ENCODE results near the gene MTFR1L. TPM values are rescaled to one million over a fixed set of nuclear protein-coding genes. Genes with fewer than 3 reads are reported as not detected.
A peak's percentile ranks its signal among the peaks of the same experiment; 100 is the strongest.

MTFR1L gene
- total RNA-seq, 1 donor from 2014 or later, result 20.9 TPM

DNA sequence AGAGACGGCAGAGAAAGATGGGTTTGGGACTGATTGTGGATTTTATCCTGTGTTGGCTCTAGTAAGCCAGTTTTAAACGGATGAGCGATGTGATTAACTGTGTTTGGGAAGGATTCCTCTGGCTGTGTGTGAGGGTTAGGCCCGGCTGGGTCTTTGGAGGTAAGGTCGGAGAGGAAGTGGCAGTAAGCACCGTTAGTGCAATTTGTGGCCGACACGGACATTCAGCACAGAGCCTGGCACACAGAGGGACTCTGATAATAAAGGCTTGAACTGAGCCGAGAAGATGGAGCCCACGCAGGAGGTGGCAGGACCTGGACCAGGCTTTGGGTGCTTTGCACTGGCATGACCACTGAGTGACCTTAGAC lies 1.3 kb downstream of the MTFR1L start:
- TF ChIP-seq, protein P1, sequence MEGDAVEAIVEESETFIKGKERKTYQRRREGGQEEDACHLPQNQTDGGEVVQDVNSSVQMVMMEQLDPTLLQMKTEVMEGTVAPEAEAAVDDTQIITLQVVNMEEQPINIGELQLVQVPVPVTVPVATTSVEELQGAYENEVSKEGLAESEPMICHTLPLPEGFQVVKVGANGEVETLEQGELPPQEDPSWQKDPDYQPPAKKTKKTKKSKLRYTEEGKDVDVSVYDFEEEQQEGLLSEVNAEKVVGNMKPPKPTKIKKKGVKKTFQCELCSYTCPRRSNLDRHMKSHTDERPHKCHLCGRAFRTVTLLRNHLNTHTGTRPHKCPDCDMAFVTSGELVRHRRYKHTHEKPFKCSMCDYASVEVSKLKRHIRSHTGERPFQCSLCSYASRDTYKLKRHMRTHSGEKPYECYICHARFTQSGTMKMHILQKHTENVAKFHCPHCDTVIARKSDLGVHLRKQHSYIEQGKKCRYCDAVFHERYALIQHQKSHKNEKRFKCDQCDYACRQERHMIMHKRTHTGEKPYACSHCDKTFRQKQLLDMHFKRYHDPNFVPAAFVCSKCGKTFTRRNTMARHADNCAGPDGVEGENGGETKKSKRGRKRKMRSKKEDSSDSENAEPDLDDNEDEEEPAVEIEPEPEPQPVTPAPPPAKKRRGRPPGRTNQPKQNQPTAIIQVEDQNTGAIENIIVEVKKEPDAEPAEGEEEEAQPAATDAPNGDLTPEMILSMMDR (IDR thresholded peaks at IDR 0.05), result no peak
- H3K4me1 ChIP-seq, result peaks cover 10 to 22% of the 10 kb centered on the region in 2 donors
- intact Hi-C loops (cut with DNase I), result loop anchor here (2.0 kb wide), 1 partner anchor 178 kb away; the partner anchor contains the start of gene PAFAH2

DNA sequence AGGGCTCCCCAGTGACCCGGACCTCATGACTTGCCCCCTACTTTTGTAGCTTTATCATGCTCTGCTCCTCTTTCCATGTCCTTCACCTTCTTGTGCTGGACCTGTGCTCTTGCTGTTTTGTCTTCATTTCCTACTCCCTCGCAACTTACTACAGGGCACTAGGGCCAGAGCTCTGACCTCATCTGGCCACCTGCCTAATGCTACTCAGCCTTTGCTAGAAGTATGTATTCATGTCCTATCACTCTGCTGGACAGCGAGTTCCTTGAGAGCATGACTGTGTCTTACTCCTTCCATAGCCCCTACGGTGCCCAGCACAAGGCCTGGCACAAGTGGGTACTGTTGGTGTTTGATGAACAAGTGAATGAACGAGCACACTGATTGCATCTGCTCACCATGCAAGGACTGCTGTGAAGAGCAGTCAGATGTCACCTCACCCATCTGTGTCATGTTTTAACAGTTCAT lies 1.9 kb downstream of the MTFR1L start:
- Histone ChIP-seq H3K4me3 (peak overlapping the region; percentile 69 to 91), H3K9me3 (no peaks in the 10 kb centered on the region), H3K27ac (peak overlapping the region; percentile 89), H3K27me3 (no peaks in the 10 kb centered on the region), H3K36me3 (peaks cover 6 to 8% of the 10 kb centered on the region in 2 donors), H3K4me1 (peaks cover 10 to 22% of the 10 kb centered on the region in 2 donors)
- intact Hi-C loops (cut with DNase I), result loop anchor here (2.0 kb wide), 1 partner anchor 177 kb away; the partner anchor contains the start of gene PAFAH2
- TF ChIP-seq, protein P1 (IDR thresholded peaks at IDR 0.05), result no peak
- no peak for DNase-seq (ENCODE audit: low spot score in 2 of 2)

More for the DNA sequence above, 1.3 kb downstream of the MTFR1L start:
- DNase-seq (ENCODE audit: low spot score in 2 of 2), result no peak
- peaks cover 6% of the 10 kb centered on the region in 2 donors for H3K36me3 ChIP-seq
- H3K4me3 ChIP-seq, result peak overlapping the region; percentile 69 to 91
- H3K9me3 ChIP-seq, result no peaks in the 10 kb centered on the region
- no peaks in the 10 kb centered on the region for H3K27me3 ChIP-seq
- peak overlapping the region; percentile 89 for H3K27ac ChIP-seq

- H3K27me3 ChIP-seq, result no peaks in the 10 kb centered on the region
- intact Hi-C loops (cut with DNase I), result no loop called here
- peaks cover 6 to 15% of the 10 kb centered on the region in 2 donors for H3K4me1 ChIP-seq
- peaks cover 45 to 47% of the 10 kb centered on the region in 2 donors for H3K36me3 ChIP-seq
- no peak for DNase-seq (ENCODE audit: low spot score in 2 of 2)
- no peak overlapping the region for H3K4me3 ChIP-seq
- TF ChIP-seq, protein P1 (IDR thresholded peaks at IDR 0.05), result no peak
- no peaks in the 10 kb centered on the region for H3K9me3 ChIP-seq
- no peak overlapping the region for H3K27ac ChIP-seq
These were observed 5.9 kb downstream of the MTFR1L start for GRCh38 chr1:25825605-25826004.

GRCh38 chr1:25826571-25826970 lies 6.8 kb downstream of the MTFR1L start:
- intact Hi-C loops (cut with DNase I), result no loop called here
- Histone ChIP-seq H3K4me1 (peaks cover 0 to 7% of the 10 kb centered on the region in 2 donors), H3K4me3 (no peak overlapping the region), H3K36me3 (peaks cover 53 to 57% of the 10 kb centered on the region in 2 donors), H3K9me3 (no peaks in the 10 kb centered on the region), H3K27me3 (no peaks in the 10 kb centered on the region), H3K27ac (no peak overlapping the region)
- TF ChIP-seq, protein P1 (IDR thresholded peaks at IDR 0.05), result no peak
- DNase-seq (ENCODE audit: low spot score in 2 of 2), result no peak

DNA sequence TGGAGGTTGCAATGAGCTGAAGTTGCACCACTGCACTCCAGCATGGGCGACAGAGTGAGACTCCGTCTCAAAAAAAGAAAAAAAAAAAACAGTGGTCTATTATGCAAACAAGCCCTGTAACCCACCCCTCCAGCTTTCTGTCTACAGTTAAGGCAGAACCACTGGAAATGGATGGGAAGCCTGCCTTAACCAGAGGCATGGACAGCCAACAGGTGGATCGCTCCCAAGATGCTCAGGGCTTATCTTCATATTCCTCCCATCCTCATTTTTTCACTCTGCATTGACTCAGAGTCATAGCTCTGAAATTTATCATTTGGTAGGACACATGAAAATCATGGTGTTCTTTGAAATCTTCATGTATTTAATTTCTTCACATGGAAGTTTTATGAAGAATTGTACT lies 8.7 kb downstream of the MTFR1L start:
- TF ChIP-seq, protein P1 (IDR thresholded peaks at IDR 0.05), result no peak
- Histone ChIP-seq H3K4me1 (no peaks in the 10 kb centered on the region), H3K27ac (no peak overlapping the region), H3K27me3 (no peaks in the 10 kb centered on the region), H3K4me3 (no peak overlapping the region), H3K36me3 (peaks cover 69 to 76% of the 10 kb centered on the region in 2 donors), H3K9me3 (no peaks in the 10 kb centered on the region)
- DNase-seq (ENCODE audit: low spot score in 2 of 2), result no peak
- intact Hi-C loops (cut with DNase I), result no loop called here

- H3K27ac ChIP-seq, result no peak overlapping the region
- no peaks in the 10 kb centered on the region for H3K27me3 ChIP-seq
- H3K4me1 ChIP-seq, result no peaks in the 10 kb centered on the region
- no peaks in the 10 kb centered on the region for H3K9me3 ChIP-seq
- H3K4me3 ChIP-seq, result no peak overlapping the region
- intact Hi-C loops (cut with DNase I), result no loop called here
- peaks cover 75 to 82% of the 10 kb centered on the region in 2 donors for H3K36me3 ChIP-seq
- no peak for DNase-seq (ENCODE audit: low spot score in 2 of 2)
- TF ChIP-seq, protein P1 (IDR thresholded peaks at IDR 0.05), result no peak
These were observed 9.3 kb downstream of the MTFR1L start for GRCh38 chr1:25829046-25829445.

Data from ascending aorta (tissue), 2 donors.